Panc1 (cell line): ENCODE data around the gene DDX4.

Experiments
- CTCF ChIP-seq: fragments of 450-650 bp; IDR thresholded peaks from 2 replicates; pipeline ENCODE4 v1.5.1; 2017; ENCODE audit warnings: mild to moderate bottlenecking
- POLR2AphosphoS5 ChIP-seq: IDR thresholded peaks from 2 replicates; pipeline ENCODE4 v1.6.1; 2012; ENCODE audit warnings: mild to moderate bottlenecking, low read depth, low read length, moderate library complexity
- REST ChIP-seq, 2 experiments: IDR thresholded peaks; 2 replicates each; pipeline ENCODE4 v1.6.1; 2011 to 2012; ENCODE audit warnings: low read depth in 2 of 2, control low read depth in 1 of 2, low read length in 1 of 2, mild to moderate bottlenecking in 1 of 2, moderate library complexity in 1 of 2; ENCODE audit not compliant: insufficient read depth in 1 of 2
- SIN3A ChIP-seq: IDR thresholded peaks from 2 replicates; pipeline ENCODE4 v1.6.1; 2012; ENCODE audit warnings: low read depth, mild to moderate bottlenecking, low read length, moderate library complexity, borderline replicate concordance; ENCODE audit not compliant: insufficient read depth
- TCF7L2 ChIP-seq: IDR thresholded peaks from 2 replicates; pipeline ENCODE4 v1.6.1; 2011; ENCODE audit warnings: mild to moderate bottlenecking, low read depth, low read length, inconsistent platforms

GRCh38 chr5:55758231-55758630, 20.4 kb downstream of the DDX4 start:
- TF ChIP-seq SIN3A = no peak
- no peak for TF ChIP-seq TCF7L2
- no peak for TF ChIP-seq CTCF
- TF ChIP-seq POLR2AphosphoS5 = no peak
- TF ChIP-seq REST (IDR thresholded peaks at IDR 0.05; ENCODE audit: insufficient read depth in 1 of 2, low read depth in 2 of 2, low read length in 1 of 2) = no peak
